ENCODE measurements around the gene CCT8. TPM values are rescaled to one million over a fixed set of nuclear protein-coding genes. Genes with fewer than 3 reads are reported as not detected.

The CCT8 gene
- total and polyA plus RNA-seq, 9 of the 15 experiments (the other 6 are each of a cell fraction or from before 2014, with no cell fraction given), result 451 to 1,153 (median 677) TPM

- TF ChIP-seq ZNF407 (IDR thresholded peaks at IDR 0.05; ENCODE audit: low read depth) (no peak), SMARCC2 (IDR thresholded peaks at IDR 0.05; ENCODE audit: low read depth) (no peak), CUX1 (CRISPR knock-in tag; IDR thresholded peaks at IDR 0.05) (no peak), HSF4 (CRISPR knock-in tag; IDR thresholded peaks at IDR 0.05; ENCODE audit: borderline replicate concordance) (no peak), ETV5 (CRISPR knock-in tag; IDR thresholded peaks at IDR 0.05; ENCODE audit: low read depth) (0 out of 2 replicates have a peak, but pooled peaks have one; percentile 17), POLR2AphosphoS2 (IDR thresholded peaks at IDR 0.05; ENCODE audit: low read length) (no peak; the same call in 1 of the 2 replicates), ZNF174 (CRISPR knock-in tag; IDR thresholded peaks at IDR 0.05) (no peak), XRCC5 (IDR thresholded peaks at IDR 0.05; ENCODE audit: low read depth, low read length) (peak; percentile 99), ZNF274 (IDR thresholded peaks at IDR 0.05; ENCODE audit: borderline replicate concordance, low read depth, low read length) (no peak), ZNF253 (CRISPR knock-in tag; conservative IDR thresholded peaks at IDR 0.05) (no peak), RNF2 (IDR thresholded peaks at IDR 0.05) (0 out of 2 replicates have a peak, but pooled peaks have one; percentile 52), SREBF1 (IDR thresholded peaks at IDR 0.05; ENCODE audit: borderline replicate concordance, low read depth, low read length) (peak; percentile 77), ZNF707 (CRISPR knock-in tag; conservative IDR thresholded peaks at IDR 0.05) (no peak), CBX1 (IDR thresholded peaks at IDR 0.05; ENCODE audit: low read depth) (peak; percentile 80; the same call in 1 of the 2 replicates)
Measured at GRCh38 chr21:29073222-29074006, at the start of gene CCT8 (continued).

Measured in K562 (cell line).